H9 (cell line): ENCODE data around the gene TFF3. TPM values are rescaled to one million over a fixed set of nuclear protein-coding genes. Genes with fewer than 3 reads are reported as not detected.

ENCODE experiments used
- DNase-seq: peaks from one replicate; pipeline ENCODE4 v3.0.0-alpha.2; 2017
- H2AFZ ChIP-seq: one replicate; pipeline ENCODE4 v1.6.1; 2013; ENCODE audit warnings: mild to moderate bottlenecking, low read length, control low read depth, moderate library complexity
- H2AK5ac ChIP-seq: 2 replicates; pipeline ENCODE4 v1.6.1; 2013; ENCODE audit warnings: low read length, control low read depth, mixed read lengths; ENCODE audit not compliant: insufficient read length
- H2BK120ac ChIP-seq: one replicate; pipeline ENCODE4 v1.6.1; 2013; ENCODE audit warnings: low read depth, mild to moderate bottlenecking, low read length, control low read depth, inconsistent platforms; ENCODE audit not compliant: poor library complexity, severe bottlenecking
- H2BK12ac ChIP-seq: 2 replicates; pipeline ENCODE4 v1.6.1; 2013; ENCODE audit warnings: low read length, control low read depth, mixed read lengths, low read depth; ENCODE audit not compliant: insufficient read length
- H2BK15ac ChIP-seq: 2 replicates; pipeline ENCODE4 v1.6.1; 2013; ENCODE audit warnings: low read depth, low read length, control low read depth
- H2BK20ac ChIP-seq: one replicate; pipeline ENCODE4 v1.6.1; 2013; ENCODE audit warnings: low read depth, mild to moderate bottlenecking, low read length, control low read depth, inconsistent platforms; ENCODE audit not compliant: poor library complexity, severe bottlenecking
- H2BK5ac ChIP-seq: 2 replicates; pipeline ENCODE4 v1.6.1; 2013; ENCODE audit warnings: low read length, control low read depth, mixed read lengths; ENCODE audit not compliant: insufficient read length
- H3K14ac ChIP-seq: 2 replicates; pipeline ENCODE4 v1.6.1; 2013; ENCODE audit warnings: low read length, control low read depth; ENCODE audit not compliant: insufficient read depth
- H3K18ac ChIP-seq: 2 replicates; pipeline ENCODE4 v1.6.1; 2013; ENCODE audit warnings: low read depth, mild to moderate bottlenecking, mixed read lengths, low read length, control low read depth; ENCODE audit not compliant: insufficient read length
- H3K23ac ChIP-seq: 2 replicates; pipeline ENCODE4 v1.6.1; 2013; ENCODE audit warnings: low read length, control low read depth, mixed read lengths, low read depth; ENCODE audit not compliant: insufficient read length
- H3K23me2 ChIP-seq: 2 replicates; pipeline ENCODE4 v1.6.1; 2013; ENCODE audit warnings: low read depth, mild to moderate bottlenecking, mixed read lengths, low read length, control low read depth; ENCODE audit not compliant: insufficient read length, poor library complexity, severe bottlenecking
- H3K27ac ChIP-seq: 2 replicates; pipeline ENCODE4 v1.5.1; 2013; ENCODE audit warnings: low read length, control low read depth, mixed read lengths, low read depth; ENCODE audit not compliant: insufficient read length
- H3K27me3 ChIP-seq: 2 replicates; pipeline ENCODE4 v1.6.1; 2013; ENCODE audit warnings: low read length, control low read depth, inconsistent platforms; ENCODE audit not compliant: insufficient read depth
- H3K4ac ChIP-seq: 2 replicates; pipeline ENCODE4 v1.6.1; 2013; ENCODE audit warnings: low read depth, mild to moderate bottlenecking, control low read depth, inconsistent platforms, low read length, moderate library complexity
- H3K4me1 ChIP-seq: 2 replicates; pipeline ENCODE4 v1.6.1; 2013; ENCODE audit warnings: low read length, control low read depth, inconsistent platforms; ENCODE audit not compliant: insufficient read depth
- H3K4me2 ChIP-seq: 2 replicates; pipeline ENCODE4 v1.6.1; 2013; ENCODE audit warnings: low read length, control low read depth, mixed read lengths; ENCODE audit not compliant: insufficient read length, insufficient read depth
- H3K56ac ChIP-seq: 2 replicates; pipeline ENCODE4 v1.6.1; 2013; ENCODE audit warnings: low read depth, mild to moderate bottlenecking, mixed read lengths, low read length, control low read depth; ENCODE audit not compliant: insufficient read length
- H3K79me1 ChIP-seq: 2 replicates; pipeline ENCODE4 v1.6.1; 2013; ENCODE audit warnings: low read depth, mild to moderate bottlenecking, moderate library complexity, low read length, control low read depth, inconsistent platforms; ENCODE audit not compliant: insufficient read depth, poor library complexity, severe bottlenecking
- H3K79me2 ChIP-seq: 2 replicates; pipeline ENCODE4 v1.6.1; 2013; ENCODE audit warnings: low read length, control low read depth, inconsistent platforms; ENCODE audit not compliant: insufficient read depth
- H3K9ac ChIP-seq: 2 replicates; pipeline ENCODE4 v1.6.1; 2013; ENCODE audit warnings: low read length, control low read depth, mixed read lengths; ENCODE audit not compliant: insufficient read length; ENCODE audit errors: extremely low read depth
- H3K9me3 ChIP-seq: one replicate; pipeline ENCODE4 v1.6.1; 2013; ENCODE audit warnings: low read depth, low read length, inconsistent platforms; ENCODE audit not compliant: control insufficient read depth
- H3T11ph ChIP-seq: one replicate; pipeline ENCODE4 v1.6.1; 2013; ENCODE audit warnings: mild to moderate bottlenecking, low read length, control low read depth, inconsistent platforms
- H4K20me1 ChIP-seq: one replicate; pipeline ENCODE4 v1.6.1; 2013; ENCODE audit not compliant: control insufficient read depth, insufficient read length, insufficient read depth
- H4K5ac ChIP-seq: 2 replicates; pipeline ENCODE4 v1.6.1; 2013; ENCODE audit warnings: low read depth, mild to moderate bottlenecking, mixed read lengths, low read length, control low read depth; ENCODE audit not compliant: insufficient read length
- H4K8ac ChIP-seq: replicated peaks from 2 replicates; pipeline ENCODE4 v1.6.1; 2013; ENCODE audit warnings: low read length, control low read depth, mixed read lengths, low read depth; ENCODE audit not compliant: insufficient read length
- H4K91ac ChIP-seq: 2 replicates; pipeline ENCODE4 v1.6.1; 2013; ENCODE audit warnings: low read depth, mild to moderate bottlenecking, moderate library complexity, mixed read lengths, low read length, control low read depth; ENCODE audit not compliant: insufficient read length
- H3K27ac Mint-ChIP-seq, 3 experiments: 2 replicates in 2 of 3; 3 replicates in 1 of 3; pipeline ENCODE4 v1.8.0; 2020 to 2021; ENCODE audit warnings: mixed read lengths in 3 of 3, mild to moderate bottlenecking in 1 of 3, moderate library complexity in 1 of 3
- H3K27me3 Mint-ChIP-seq: 2 replicates; pipeline ENCODE4 v1.8.0; 2021; ENCODE audit warnings: low read depth, mild to moderate bottlenecking, moderate library complexity, mixed read lengths
- H3K36me3 Mint-ChIP-seq, 3 experiments: 2 replicates in 2 of 3; 3 replicates in 1 of 3; pipeline ENCODE4 v1.8.0; 2020 to 2021; ENCODE audit warnings: low read depth in 3 of 3, mixed read lengths in 3 of 3; ENCODE audit not compliant: insufficient read depth in 1 of 3
- H3K4me1 Mint-ChIP-seq, 2 experiments: 2 replicates each; pipeline ENCODE4 v1.8.0; 2020; ENCODE audit warnings: mixed read lengths in 2 of 2
- H3K4me3 Mint-ChIP-seq, 2 experiments: 2 replicates in 1 of 2; 3 replicates in 1 of 2; pipeline ENCODE4 v1.8.0; 2020 to 2021; ENCODE audit warnings: mild to moderate bottlenecking in 2 of 2, mixed read lengths in 2 of 2, moderate library complexity in 1 of 2
- H3K9me3 Mint-ChIP-seq, 2 experiments: 2 replicates in 1 of 2; 3 replicates in 1 of 2; pipeline ENCODE4 v1.8.0; 2020; ENCODE audit warnings: mild to moderate bottlenecking in 2 of 2, mixed read lengths in 2 of 2, moderate library complexity in 1 of 2
- CTCF ChIP-seq: fragments of 200-600 bp; sonication (generic); conservative IDR thresholded peaks from 3 replicates; pipeline ENCODE4 v1.8.0; 2021; ENCODE audit warnings: antibody characterized with exemption, mild to moderate bottlenecking
- WGBS: extraction: QIAGEN DNeasy Blood & Tissue Kit; methylation state at CpG from one replicate; pipeline ENCODE4 v1.1.7; 2013; ENCODE audit warnings: missing lambda C conversion rate, low lambda C conversion rate, mixed read lengths; ENCODE audit not compliant: insufficient read length; ENCODE audit errors: extremely low coverage; 5-methylcytosine and 5-hydroxymethylcytosine counted together
- total RNA-seq: library from RNA; stranded (reverse); gene quantifications from 2 replicates; pipeline ENCODE4 v1.2.1, GENCODE V29; 2021

The TFF3 gene
- total RNA-seq, 1 experiment from 2014 or later, result 1.5 TPM

GRCh38 chr21:42309753-42310213, 5.4 kb downstream of the TFF3 start:
- no peak overlapping the region for H3K18ac ChIP-seq
- H2BK120ac ChIP-seq, result no peak overlapping the region
- H3K4me1 ChIP-seq, result peaks cover 4% of the 10 kb centered on the region; the same call in 1 of the 2 replicates
- no peaks in the 10 kb centered on the region for H3K79me1 ChIP-seq
- no peaks in the 10 kb centered on the region for H3K23me2 ChIP-seq
- H3K56ac ChIP-seq, result no peak overlapping the region
- H4K20me1 ChIP-seq, result no peaks in the 10 kb centered on the region
- Mint-ChIP-seq H3K9me3 (no peaks in the 10 kb centered on the region; a peak in 1 of 5 replicates), H3K27ac (no peak overlapping the region; a peak in 1 of 7 replicates), H3K27me3 (peaks cover 11% of the 10 kb centered on the region), H3K36me3 (no peaks in the 10 kb centered on the region), H3K4me3 (peak overlapping the region; percentile 41 to 70; a peak in 4 of 5 replicates), H3K4me1 (peaks cover 25 to 26% of the 10 kb centered on the region in 2 experiments)
- H3T11ph ChIP-seq, result no peak overlapping the region
- no peak overlapping the region for H3K14ac ChIP-seq
- DNase-seq, result peak; percentile 80
- no peak overlapping the region for H4K91ac ChIP-seq
- H2BK20ac ChIP-seq, result no peak overlapping the region
- peak; percentile 87 for TF ChIP-seq CTCF
- WGBS, result no CpG with 5 or more reads among the region's 22 CpGs
- peak overlapping the region; percentile 36 for H3K4me2 ChIP-seq
- no peak overlapping the region for H2BK15ac ChIP-seq
- H3K4ac ChIP-seq, result no peak overlapping the region
- no peak overlapping the region for H4K5ac ChIP-seq
- no peak overlapping the region for H2AK5ac ChIP-seq
- no peaks in the 10 kb centered on the region for H3K9me3 ChIP-seq
- H3K27ac ChIP-seq, result no peak overlapping the region
- H3K79me2 ChIP-seq, result no peaks in the 10 kb centered on the region
- H2BK12ac ChIP-seq, result no peak overlapping the region
- no peak overlapping the region for H4K8ac ChIP-seq
- H3K9ac ChIP-seq, result no peak overlapping the region
- no peak overlapping the region for H2AFZ ChIP-seq
- no peak overlapping the region for H2BK5ac ChIP-seq
- no peak overlapping the region for H3K23ac ChIP-seq
- no peaks in the 10 kb centered on the region for H3K27me3 ChIP-seq
